ENCODE measurements around the gene TAF6. TPM values are rescaled to one million over a fixed set of nuclear protein-coding genes. Genes with fewer than 3 reads are reported as not detected.
A peak's percentile ranks its signal among the peaks of the same experiment; 100 is the strongest.

Gene TAF6
- total RNA-seq, 1 donor from 2014 or later: 34.1 TPM

GRCh38 chr7:100124301-100125230 is 5.4 kb upstream of the TAF6 start:
- H3K27ac ChIP-seq (replicated peaks): no peak overlapping the region
- H3K27me3 ChIP-seq (ENCODE audit: low read depth): no peaks in the 10 kb centered on the region
- no peak overlapping the region for H3K4me3 ChIP-seq
- peaks cover 50% of the 10 kb centered on the region for H3K4me1 ChIP-seq
- TF ChIP-seq, protein P1, sequence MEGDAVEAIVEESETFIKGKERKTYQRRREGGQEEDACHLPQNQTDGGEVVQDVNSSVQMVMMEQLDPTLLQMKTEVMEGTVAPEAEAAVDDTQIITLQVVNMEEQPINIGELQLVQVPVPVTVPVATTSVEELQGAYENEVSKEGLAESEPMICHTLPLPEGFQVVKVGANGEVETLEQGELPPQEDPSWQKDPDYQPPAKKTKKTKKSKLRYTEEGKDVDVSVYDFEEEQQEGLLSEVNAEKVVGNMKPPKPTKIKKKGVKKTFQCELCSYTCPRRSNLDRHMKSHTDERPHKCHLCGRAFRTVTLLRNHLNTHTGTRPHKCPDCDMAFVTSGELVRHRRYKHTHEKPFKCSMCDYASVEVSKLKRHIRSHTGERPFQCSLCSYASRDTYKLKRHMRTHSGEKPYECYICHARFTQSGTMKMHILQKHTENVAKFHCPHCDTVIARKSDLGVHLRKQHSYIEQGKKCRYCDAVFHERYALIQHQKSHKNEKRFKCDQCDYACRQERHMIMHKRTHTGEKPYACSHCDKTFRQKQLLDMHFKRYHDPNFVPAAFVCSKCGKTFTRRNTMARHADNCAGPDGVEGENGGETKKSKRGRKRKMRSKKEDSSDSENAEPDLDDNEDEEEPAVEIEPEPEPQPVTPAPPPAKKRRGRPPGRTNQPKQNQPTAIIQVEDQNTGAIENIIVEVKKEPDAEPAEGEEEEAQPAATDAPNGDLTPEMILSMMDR (IDR thresholded peaks at IDR 0.05; ENCODE audit: borderline replicate concordance): no peak
- peaks cover 6% of the 10 kb centered on the region for H3K36me3 ChIP-seq
- intact Hi-C loops (cut with micrococcal nuclease): no loop called here
- no peaks in the 10 kb centered on the region for H3K9me3 ChIP-seq (replicated peaks)
- DNase-seq: no peak

- peaks cover 6% of the 10 kb centered on the region for H3K36me3 ChIP-seq
- H3K27ac ChIP-seq (replicated peaks): no peak overlapping the region
- DNase-seq: no peak
- H3K27me3 ChIP-seq (ENCODE audit: low read depth): no peaks in the 10 kb centered on the region
- H3K9me3 ChIP-seq (replicated peaks): no peaks in the 10 kb centered on the region
- peaks cover 54% of the 10 kb centered on the region for H3K4me1 ChIP-seq
- TF ChIP-seq, protein P1 (IDR thresholded peaks at IDR 0.05; ENCODE audit: borderline replicate concordance): no peak
- no peak overlapping the region for H3K4me3 ChIP-seq
- intact Hi-C loops (cut with micrococcal nuclease): no loop called here
Measured at GRCh38 chr7:100122568-100122967, 3.4 kb upstream of the TAF6 start.

GRCh38 chr7:100122067-100122466 is 2.9 kb upstream of the TAF6 start:
- Histone ChIP-seq H3K4me3 (no peak overlapping the region), H3K27ac (replicated peaks) (no peak overlapping the region), H3K27me3 (ENCODE audit: low read depth) (no peaks in the 10 kb centered on the region), H3K9me3 (replicated peaks) (no peaks in the 10 kb centered on the region), H3K36me3 (peaks cover 6% of the 10 kb centered on the region), H3K4me1 (peaks cover 49% of the 10 kb centered on the region)
- intact Hi-C loops (cut with micrococcal nuclease): no loop called here
- no peak for DNase-seq
- TF ChIP-seq, protein P1 (IDR thresholded peaks at IDR 0.05; ENCODE audit: borderline replicate concordance): no peak

DNA sequence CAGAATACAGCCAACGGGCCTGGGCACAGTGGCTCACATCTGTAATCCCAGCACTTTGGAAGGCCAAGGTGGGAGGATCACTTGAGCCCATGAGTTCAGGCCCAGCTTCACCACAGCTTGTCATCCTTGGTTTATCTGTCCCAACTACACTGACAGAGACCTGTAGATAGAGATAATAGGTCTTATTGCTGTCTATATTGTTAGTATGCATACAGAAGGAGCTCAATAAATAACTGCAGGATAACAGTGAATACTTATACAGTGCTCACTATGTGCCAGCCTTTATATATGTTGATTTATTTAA is 1.5 kb upstream of the TAF6 start:
- H3K27me3 ChIP-seq (ENCODE audit: low read depth): no peaks in the 10 kb centered on the region
- H3K4me1 ChIP-seq: peaks cover 36% of the 10 kb centered on the region
- intact Hi-C loops (cut with micrococcal nuclease): no loop called here
- peak overlapping the region; percentile 97 for H3K27ac ChIP-seq (replicated peaks)
- H3K4me3 ChIP-seq: peak overlapping the region; percentile 97
- no peaks in the 10 kb centered on the region for H3K9me3 ChIP-seq (replicated peaks)
- peaks cover 6% of the 10 kb centered on the region for H3K36me3 ChIP-seq
- DNase-seq: no peak
- TF ChIP-seq, protein P1 (IDR thresholded peaks at IDR 0.05; ENCODE audit: borderline replicate concordance): no peak

DNA sequence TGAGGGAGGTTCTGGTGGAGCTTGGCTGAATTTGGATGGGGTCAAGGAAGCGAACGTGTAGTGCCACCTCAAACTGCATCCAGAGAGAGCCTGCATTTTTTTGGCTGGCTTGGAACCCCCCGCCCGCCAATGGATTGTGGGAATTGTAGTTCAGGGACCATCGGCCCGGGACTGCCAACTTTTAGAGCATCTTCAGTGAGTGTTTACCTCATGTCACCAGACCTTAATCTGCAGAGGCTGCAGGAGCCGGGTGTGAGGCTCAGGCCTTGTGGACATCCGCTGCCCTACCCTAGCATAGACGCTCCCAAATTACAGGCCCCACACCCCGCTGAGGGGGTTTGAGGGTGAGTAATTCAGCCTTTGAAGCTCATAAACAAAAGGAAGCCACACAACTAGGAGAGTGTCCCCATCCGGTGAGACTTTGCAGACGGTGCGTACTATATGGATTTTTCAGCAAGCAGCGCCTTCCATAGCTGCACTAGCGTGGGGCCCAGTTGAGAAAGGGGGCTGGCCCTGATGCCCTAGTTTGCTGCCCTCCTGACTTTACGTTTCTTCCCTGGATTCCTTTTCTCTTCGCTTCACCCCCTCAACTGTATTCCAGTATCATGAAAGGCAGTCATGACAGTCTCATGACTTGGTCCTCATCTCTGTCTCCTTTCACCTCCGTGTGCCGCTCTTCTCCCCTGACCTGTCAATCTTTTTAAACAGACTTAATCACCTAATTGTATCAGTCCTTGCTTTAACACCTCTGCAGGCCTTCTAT is 993 bp upstream of the TAF6 start:
- H3K27me3 ChIP-seq (ENCODE audit: low read depth): no peaks in the 10 kb centered on the region
- intact Hi-C loops (cut with micrococcal nuclease): no loop called here
- peak overlapping the region; percentile 97 for H3K27ac ChIP-seq (replicated peaks)
- peaks cover 33% of the 10 kb centered on the region for H3K4me1 ChIP-seq
- DNase-seq: peak; percentile 60
- peak overlapping the region; percentile 97 for H3K4me3 ChIP-seq
- H3K9me3 ChIP-seq (replicated peaks): no peaks in the 10 kb centered on the region
- TF ChIP-seq, protein P1 (IDR thresholded peaks at IDR 0.05; ENCODE audit: borderline replicate concordance): no peak
- peaks cover 6% of the 10 kb centered on the region for H3K36me3 ChIP-seq

All from left ventricle myocardium inferior (tissue), 1 donor.